Trophoblast cell (in vitro differentiated cells and primary cell): ENCODE measurements around the gene PDE10A.
"Not testable (repeated sequence)": the region's sequence is repeated elsewhere in the genome, so short reads cannot be mapped to it uniquely, and the experiment has no call there.

Experiments used
- DNase-seq, 2 donors: peaks; one replicate each; pipeline ENCODE4 v3.0.0-alpha.2; 2016
- H2AFZ ChIP-seq: 2 replicates; pipeline ENCODE4 v1.6.1; 2013; ENCODE audit warnings: low read length, moderate library complexity, mild to moderate bottlenecking; ENCODE audit not compliant: insufficient read depth, poor library complexity
- H2AK5ac ChIP-seq: 2 replicates; pipeline ENCODE4 v1.6.1; 2013; ENCODE audit warnings: mild to moderate bottlenecking, low read length
- H2BK120ac ChIP-seq: 2 replicates; pipeline ENCODE4 v1.6.1; 2013; ENCODE audit warnings: low read length, mild to moderate bottlenecking, moderate library complexity; ENCODE audit not compliant: insufficient read depth, poor library complexity
- H2BK12ac ChIP-seq: 2 replicates; pipeline ENCODE4 v1.6.1; 2013; ENCODE audit warnings: mild to moderate bottlenecking, low read length, moderate library complexity
- H2BK5ac ChIP-seq: 2 replicates; pipeline ENCODE4 v1.6.1; 2013; ENCODE audit warnings: low read length, low read depth, moderate library complexity, mild to moderate bottlenecking; ENCODE audit not compliant: poor library complexity
- H3K14ac ChIP-seq: 2 replicates; pipeline ENCODE4 v1.6.1; 2013; ENCODE audit warnings: mild to moderate bottlenecking, low read length
- H3K18ac ChIP-seq: 2 replicates; pipeline ENCODE4 v1.6.1; 2013; ENCODE audit warnings: mild to moderate bottlenecking, low read length
- H3K23ac ChIP-seq: 2 replicates; pipeline ENCODE4 v1.6.1; 2013; ENCODE audit warnings: low read length
- H3K27ac ChIP-seq: 2 replicates; pipeline ENCODE4 v1.5.1; 2013; ENCODE audit warnings: low read depth, mild to moderate bottlenecking, inconsistent platforms, low read length, moderate library complexity
- H3K27me3 ChIP-seq: 2 replicates; pipeline ENCODE4 v1.6.1; 2013; ENCODE audit warnings: inconsistent platforms, mild to moderate bottlenecking, low read length, moderate library complexity; ENCODE audit not compliant: insufficient read depth
- H3K36me3 ChIP-seq, 2 experiments: 1 replicate in 1 of 2; 2 replicates in 1 of 2; pipeline ENCODE4 v1.6.1; 2013; ENCODE audit warnings: low read length in 2 of 2, mild to moderate bottlenecking in 2 of 2, moderate library complexity in 1 of 2; ENCODE audit not compliant: insufficient read depth in 2 of 2, control insufficient read depth in 1 of 2
- H3K4ac ChIP-seq: 2 replicates; pipeline ENCODE4 v1.6.1; 2013; ENCODE audit warnings: low read depth, mild to moderate bottlenecking, low read length, moderate library complexity
- H3K4me1 ChIP-seq, 2 experiments: 1 replicate in 1 of 2; 2 replicates in 1 of 2; pipeline ENCODE4 v1.6.1; 2013; ENCODE audit warnings: low read length in 2 of 2, mild to moderate bottlenecking in 2 of 2, moderate library complexity in 1 of 2; ENCODE audit not compliant: insufficient read depth in 2 of 2, control insufficient read depth in 1 of 2
- H3K4me2 ChIP-seq: 2 replicates; pipeline ENCODE4 v1.6.1; 2013; ENCODE audit warnings: inconsistent platforms, mild to moderate bottlenecking, low read length, moderate library complexity
- H3K4me3 ChIP-seq: 2 replicates; pipeline ENCODE4 v1.5.1; 2013; ENCODE audit warnings: mild to moderate bottlenecking, low read depth, low read length, inconsistent platforms
- H3K79me1 ChIP-seq: one replicate; pipeline ENCODE4 v1.6.1; 2013; ENCODE audit warnings: low read length
- H3K79me2 ChIP-seq: 2 replicates; pipeline ENCODE4 v1.6.1; 2013; ENCODE audit warnings: low read length, mild to moderate bottlenecking; ENCODE audit not compliant: control insufficient read depth, insufficient read depth, poor library complexity
- H3K9ac ChIP-seq: 2 replicates; pipeline ENCODE4 v1.6.1; 2013; ENCODE audit warnings: mild to moderate bottlenecking, low read length
- H3K9me3 ChIP-seq: 2 replicates; pipeline ENCODE4 v1.6.1; 2013; ENCODE audit warnings: low read depth, mild to moderate bottlenecking, control low read depth, inconsistent platforms, low read length; ENCODE audit not compliant: insufficient read depth
- H4K12ac ChIP-seq: 2 replicates; pipeline ENCODE4 v1.6.1; 2013; ENCODE audit warnings: low read depth, mild to moderate bottlenecking, low read length, moderate library complexity
- H4K8ac ChIP-seq: 2 replicates; pipeline ENCODE4 v1.6.1; 2013; ENCODE audit warnings: low read depth, mild to moderate bottlenecking, low read length, moderate library complexity
- H4K91ac ChIP-seq: one replicate; pipeline ENCODE4 v1.6.1; 2013; ENCODE audit warnings: low read depth, mild to moderate bottlenecking, low read length, moderate library complexity
- WGBS: extraction: QIAGEN DNeasy Blood & Tissue Kit; methylation state at CpG from one replicate; pipeline ENCODE4 v1.1.7; 2013; ENCODE audit warnings: missing lambda C conversion rate; ENCODE audit not compliant: insufficient read length, insufficient coverage; ENCODE audit errors: extremely low coverage; 5-methylcytosine and 5-hydroxymethylcytosine counted together

PDE10A gene

GRCh38 chr6:165506657-165507056 is 156.4 kb downstream of the PDE10A start:
- no peak for DNase-seq
- no peak overlapping the region for H3K4me2 ChIP-seq
- no peak overlapping the region for H3K4me3 ChIP-seq
- no peak overlapping the region for H2AK5ac ChIP-seq
- no peak overlapping the region for H2BK12ac ChIP-seq
- H3K79me2 ChIP-seq = no peaks in the 10 kb centered on the region
- no peaks in the 10 kb centered on the region for H3K27me3 ChIP-seq
- no peaks in the 10 kb centered on the region for H3K79me1 ChIP-seq
- no peak overlapping the region for H3K23ac ChIP-seq
- H3K4ac ChIP-seq = no peak overlapping the region
- no peak overlapping the region for H4K12ac ChIP-seq
- no peak overlapping the region for H3K14ac ChIP-seq
- no peak overlapping the region for H2BK5ac ChIP-seq
- H2AFZ ChIP-seq = no peak overlapping the region
- no peaks in the 10 kb centered on the region for H3K36me3 ChIP-seq
- no peak overlapping the region for H2BK120ac ChIP-seq
- WGBS = no CpG with 5 or more reads among the region's 2 CpGs
- H3K9me3 ChIP-seq = no peaks in the 10 kb centered on the region
- H4K91ac ChIP-seq = no peak overlapping the region
- H3K27ac ChIP-seq = no peak overlapping the region
- no peak overlapping the region for H3K9ac ChIP-seq
- H4K8ac ChIP-seq = no peak overlapping the region
- no peak overlapping the region for H3K18ac ChIP-seq
- no peaks in the 10 kb centered on the region for H3K4me1 ChIP-seq

- not testable (repeated sequence) for H4K8ac ChIP-seq, H3K79me1 ChIP-seq, H2BK120ac ChIP-seq, H3K4me3 ChIP-seq, H3K4ac ChIP-seq, H3K18ac ChIP-seq, H3K27me3 ChIP-seq, H2AK5ac ChIP-seq, H2BK12ac ChIP-seq, H4K91ac ChIP-seq, H3K9me3 ChIP-seq, H3K4me1 ChIP-seq, H3K79me2 ChIP-seq, H2BK5ac ChIP-seq, H3K4me2 ChIP-seq, H3K36me3 ChIP-seq, H3K27ac ChIP-seq, H4K12ac ChIP-seq, H3K23ac ChIP-seq, H2AFZ ChIP-seq, H3K14ac ChIP-seq, H3K9ac ChIP-seq
- peak; percentile 30 to 36 for DNase-seq
- WGBS = no CpG with 5 or more reads among the region's 6 CpGs
These were observed 162.7 kb downstream of the PDE10A start for GRCh38 chr6:165500214-165500907.

GRCh38 chr6:165497472-165497871 is 165.6 kb downstream of the PDE10A start:
- H3K4ac ChIP-seq = no peak overlapping the region
- no peaks in the 10 kb centered on the region for H3K36me3 ChIP-seq
- no peak overlapping the region for H2BK120ac ChIP-seq
- no peak overlapping the region for H3K27ac ChIP-seq
- no peak overlapping the region for H3K23ac ChIP-seq
- H3K79me1 ChIP-seq = no peaks in the 10 kb centered on the region
- no peak overlapping the region for H2AK5ac ChIP-seq
- H3K27me3 ChIP-seq = no peaks in the 10 kb centered on the region
- H3K9ac ChIP-seq = no peak overlapping the region
- no peak for DNase-seq
- no peak overlapping the region for H4K8ac ChIP-seq
- H2BK12ac ChIP-seq = no peak overlapping the region
- H3K4me1 ChIP-seq = peaks cover 0 to 5% of the 10 kb centered on the region in 2 experiments
- WGBS = no CpG with 5 or more reads among the region's 4 CpGs
- no peak overlapping the region for H2BK5ac ChIP-seq
- no peak overlapping the region for H3K4me3 ChIP-seq
- H3K9me3 ChIP-seq = no peaks in the 10 kb centered on the region
- H4K12ac ChIP-seq = no peak overlapping the region
- no peaks in the 10 kb centered on the region for H3K79me2 ChIP-seq
- no peak overlapping the region for H3K18ac ChIP-seq
- H4K91ac ChIP-seq = no peak overlapping the region
- no peak overlapping the region for H3K4me2 ChIP-seq
- H2AFZ ChIP-seq = no peak overlapping the region
- H3K14ac ChIP-seq = no peak overlapping the region

GRCh38 chr6:165488624-165489295 is 174.3 kb downstream of the PDE10A start:
- H3K4ac ChIP-seq = no peak overlapping the region
- no peak overlapping the region for H3K14ac ChIP-seq
- no peak overlapping the region for H2BK120ac ChIP-seq
- H3K36me3 ChIP-seq = no peaks in the 10 kb centered on the region
- no peak overlapping the region for H3K27ac ChIP-seq
- no CpG with 5 or more reads among the region's 9 CpGs for WGBS
- no peaks in the 10 kb centered on the region for H3K4me1 ChIP-seq
- no peak overlapping the region for H3K4me2 ChIP-seq
- H3K27me3 ChIP-seq = no peaks in the 10 kb centered on the region
- H2AK5ac ChIP-seq = no peak overlapping the region
- no peak overlapping the region for H4K8ac ChIP-seq
- no peak overlapping the region for H4K12ac ChIP-seq
- H3K9me3 ChIP-seq = no peaks in the 10 kb centered on the region
- H2BK5ac ChIP-seq = no peak overlapping the region
- no peak overlapping the region for H3K4me3 ChIP-seq
- no peak overlapping the region for H2AFZ ChIP-seq
- DNase-seq = no peak
- no peak overlapping the region for H4K91ac ChIP-seq
- no peak overlapping the region for H3K9ac ChIP-seq
- H2BK12ac ChIP-seq = no peak overlapping the region
- H3K79me1 ChIP-seq = no peaks in the 10 kb centered on the region
- no peak overlapping the region for H3K18ac ChIP-seq
- H3K79me2 ChIP-seq = no peaks in the 10 kb centered on the region
- H3K23ac ChIP-seq = no peak overlapping the region
